NCI-H345 (cell line): ENCODE data around the gene BACE1-AS.
"Not testable (repeated sequence)": the region's sequence is repeated elsewhere in the genome, so short reads cannot be mapped to it uniquely, and the experiment has no call there.

ENCODE experiments used
- DNase-seq: peaks from one replicate; lab custom pipeline; 2025; lab: John Stamatoyannopoulos, UW

BACE1-AS gene

GRCh38 chr11:117290809-117291396 lies at the start of gene BACE1-AS:
Gene BACE1-AS, plus strand, starts transcription at chr11:117291346.
- DNase-seq = no peak

GRCh38 chr11:117248341-117248740 lies 42.8 kb upstream of the BACE1-AS start:
- DNase-seq = no peak

GRCh38 chr11:117249571-117249970 lies 41.6 kb upstream of the BACE1-AS start:
- DNase-seq = no peak

GRCh38 chr11:117251506-117251905 lies 39.6 kb upstream of the BACE1-AS start:
- DNase-seq = no peak

- no peak for DNase-seq
These were observed 35.2 kb upstream of the BACE1-AS start for GRCh38 chr11:117255966-117256365.

GRCh38 chr11:117256573-117256972 lies 34.6 kb upstream of the BACE1-AS start:
- no peak for DNase-seq

GRCh38 chr11:117258576-117258975 lies 32.6 kb upstream of the BACE1-AS start:
- no peak for DNase-seq

GRCh38 chr11:117259417-117259816 lies 31.7 kb upstream of the BACE1-AS start:
- DNase-seq = no peak

- not testable (repeated sequence) for DNase-seq
These were observed 26.4 kb upstream of the BACE1-AS start for GRCh38 chr11:117264624-117265323.

GRCh38 chr11:117265745-117266144 lies 25.4 kb upstream of the BACE1-AS start:
- DNase-seq = no peak

GRCh38 chr11:117269856-117270255 lies 21.3 kb upstream of the BACE1-AS start:
- no peak for DNase-seq

GRCh38 chr11:117271208-117271607 lies 19.9 kb upstream of the BACE1-AS start:
- no peak for DNase-seq

- not testable (repeated sequence) for DNase-seq
These were observed 19.0 kb upstream of the BACE1-AS start for GRCh38 chr11:117272175-117272574.

- DNase-seq = no peak
These were observed 17.4 kb upstream of the BACE1-AS start for GRCh38 chr11:117273550-117274289.

GRCh38 chr11:117278347-117278746 lies 12.8 kb upstream of the BACE1-AS start:
- DNase-seq = no peak

- no peak for DNase-seq
These were observed 11.3 kb upstream of the BACE1-AS start for GRCh38 chr11:117279711-117280376.

- no peak for DNase-seq
These were observed 10.0 kb upstream of the BACE1-AS start for GRCh38 chr11:117281159-117281558.

GRCh38 chr11:117281869-117282268 lies 9.3 kb upstream of the BACE1-AS start:
- no peak for DNase-seq

- DNase-seq = no peak
These were observed 8.2 kb upstream of the BACE1-AS start for GRCh38 chr11:117282956-117283355.

GRCh38 chr11:117284053-117284452 lies 7.1 kb upstream of the BACE1-AS start:
- DNase-seq = no peak

GRCh38 chr11:117286588-117286987 lies 4.6 kb upstream of the BACE1-AS start:
- no peak for DNase-seq

GRCh38 chr11:117287668-117288067 lies 3.5 kb upstream of the BACE1-AS start:
- DNase-seq = no peak

- no peak for DNase-seq
These were observed 1.4 kb upstream of the BACE1-AS start for GRCh38 chr11:117289795-117290194.
